WTC11 (cell line): ENCODE results near the gene TRIP11. TPM values are rescaled to one million over a fixed set of nuclear protein-coding genes. Genes with fewer than 3 reads are reported as not detected.

Experiments
- ATAC-seq: fragments of 200-7000 bp; cut with Tn5 transposase; 2 replicates; pipeline ENCODE4 v1.10.0; 2021; ENCODE audit warnings: mild to moderate bottlenecking, moderate library complexity
- CTCF ChIA-PET: fragments of 300-600 bp; sonication (Branson Sonifier 250); formaldehyde crosslinking; loops from one replicate; lab custom pipeline; 2021; ENCODE audit warnings: antibody characterized with exemption; lab: Charles Lee
- POLR2A ChIA-PET: fragments of 350-600 bp; sonication (Branson Sonifier 250); formaldehyde crosslinking; loops from one replicate; lab custom pipeline; 2021; ENCODE audit warnings: antibody characterized with exemption; lab: Charles Lee
- DNase-seq: peaks from one replicate; pipeline ENCODE4 v3.0.0; 2021; ENCODE audit warnings: low spot score
- H3K27ac Mint-ChIP-seq: 2 replicates; pipeline ENCODE4 v1.8.0; 2021; ENCODE audit warnings: mixed read lengths
- H3K27me3 Mint-ChIP-seq: 2 replicates; pipeline ENCODE4 v1.8.0; 2021; ENCODE audit warnings: low read depth, mild to moderate bottlenecking, moderate library complexity, mixed read lengths
- H3K36me3 Mint-ChIP-seq: 2 replicates; pipeline ENCODE4 v1.8.0; 2021; ENCODE audit warnings: mixed read lengths
- H3K4me1 Mint-ChIP-seq: 2 replicates; pipeline ENCODE4 v1.8.0; 2022; ENCODE audit warnings: mixed read lengths
- H3K4me3 Mint-ChIP-seq: 2 replicates; pipeline ENCODE4 v1.8.0; 2021; ENCODE audit warnings: mild to moderate bottlenecking, moderate library complexity, mixed read lengths
- H3K9me3 Mint-ChIP-seq: 2 replicates; pipeline ENCODE4 v1.8.0; 2021; ENCODE audit warnings: mixed read lengths
- CBFB ChIP-seq: sonication (generic); formaldehyde crosslinking; IDR thresholded peaks from 2 replicates; pipeline ENCODE4 v1.8.1; 2022; ENCODE audit warnings: mild to moderate bottlenecking, low read depth, missing genetic modification reagents
- NFATC4 ChIP-seq: fragments of 250-450 bp; sonication (Bioruptor Pico); IDR thresholded peaks from 2 replicates; pipeline ENCODE4 v1.9.0; 2021; ENCODE audit warnings: mild to moderate bottlenecking
- OVOL2 ChIP-seq: fragments of 250-450 bp; sonication (Bioruptor Pico); IDR thresholded peaks from 2 replicates; pipeline ENCODE4 v1.9.0; 2021; ENCODE audit warnings: mild to moderate bottlenecking, borderline replicate concordance
- SOX15 ChIP-seq: fragments of 250-450 bp; sonication (Bioruptor Pico); IDR thresholded peaks from 2 replicates; pipeline ENCODE4 v1.9.0; 2021; ENCODE audit warnings: mild to moderate bottlenecking
- TEAD1 ChIP-seq: sonication (generic); formaldehyde crosslinking; IDR thresholded peaks from 2 replicates; pipeline ENCODE4 v1.8.0; 2022; ENCODE audit warnings: mild to moderate bottlenecking, missing genetic modification reagents
- TEAD4 ChIP-seq: sonication (generic); formaldehyde crosslinking; IDR thresholded peaks from 2 replicates; pipeline ENCODE4 v1.8.0; 2022; ENCODE audit warnings: mild to moderate bottlenecking, missing genetic modification reagents
- ZBTB21 ChIP-seq: sonication (generic); formaldehyde crosslinking; IDR thresholded peaks from 2 replicates; pipeline ENCODE4 v1.8.1; 2023; ENCODE audit warnings: mild to moderate bottlenecking, missing genetic modification reagents, borderline replicate concordance
- ZNF416 ChIP-seq: fragments of 250-450 bp; sonication (Bioruptor Pico); IDR thresholded peaks from 2 replicates; pipeline ENCODE4 v1.9.0; 2021; ENCODE audit warnings: mild to moderate bottlenecking, inconsistent platforms
- ZNF423 ChIP-seq: fragments of 250-450 bp; sonication (Bioruptor Pico); IDR thresholded peaks from 2 replicates; pipeline ENCODE4 v2.1.2; 2022; ENCODE audit warnings: mild to moderate bottlenecking, moderate library complexity
- total RNA-seq: library from RNA; stranded (reverse); gene quantifications from 3 replicates; pipeline ENCODE4 v1.2.3, GENCODE V29; 2021
- TF ChIP-seq, protein P1 (sequence below): fragments of 250-450 bp; sonication (Bioruptor Pico); IDR thresholded peaks from 2 replicates; pipeline ENCODE4 v1.9.0; 2021; ENCODE audit warnings: mild to moderate bottlenecking
- TF ChIP-seq, protein P2 (sequence below): sonication (generic); formaldehyde crosslinking; IDR thresholded peaks from 2 replicates; pipeline ENCODE4 v1.8.1; 2023; ENCODE audit warnings: mild to moderate bottlenecking, missing genetic modification reagents
- TF ChIP-seq, protein P3 (sequence below): sonication (generic); formaldehyde crosslinking; IDR thresholded peaks from 2 replicates; pipeline ENCODE4 v1.8.0; 2022; ENCODE audit warnings: missing genetic modification reagents
- TF ChIP-seq, protein P4 (sequence below): fragments of 250-450 bp; sonication (Bioruptor Pico); IDR thresholded peaks from 2 replicates; pipeline ENCODE4 v1.9.0; 2021; ENCODE audit warnings: moderate library complexity, mild to moderate bottlenecking, inconsistent platforms, borderline replicate concordance
- TF ChIP-seq, protein P5 (sequence below): sonication (generic); formaldehyde crosslinking; IDR thresholded peaks from 2 replicates; pipeline ENCODE4 v1.8.0; 2022; ENCODE audit warnings: mild to moderate bottlenecking, missing genetic modification reagents
- TF ChIP-seq, protein P6 (sequence below): sonication (generic); formaldehyde crosslinking; IDR thresholded peaks from 2 replicates; pipeline ENCODE4 v1.8.1; 2023; ENCODE audit warnings: mild to moderate bottlenecking, moderate library complexity, missing genetic modification reagents
- TF ChIP-seq, protein P7 (sequence below): sonication (generic); formaldehyde crosslinking; IDR thresholded peaks from 2 replicates; pipeline ENCODE4 v1.8.0; 2023; ENCODE audit warnings: missing genetic modification reagents, mild to moderate bottlenecking, borderline replicate concordance

Gene TRIP11
- total RNA-seq, 1 experiment from 2014 or later, result 34.4 TPM

DNA sequence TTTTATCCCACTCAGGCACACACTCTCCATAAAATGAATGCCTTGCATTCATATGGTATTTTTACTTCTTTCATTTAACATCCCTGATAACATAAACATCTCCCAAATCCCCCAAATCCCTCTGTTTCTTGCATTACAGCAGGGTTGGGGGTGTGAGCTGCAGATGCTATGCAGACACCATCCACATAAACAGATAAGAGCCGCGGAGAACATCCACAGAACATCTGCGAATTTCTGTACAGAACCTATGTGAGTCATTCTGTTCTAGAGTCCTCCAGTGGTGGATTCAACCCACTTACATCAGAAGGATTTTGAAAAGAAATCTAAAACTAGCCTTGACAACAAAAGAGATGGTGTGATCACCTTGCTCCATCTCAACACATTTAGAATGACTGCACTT is 112.7 kb downstream of the TRIP11 start (continued):
- TF ChIP-seq, protein P1, sequence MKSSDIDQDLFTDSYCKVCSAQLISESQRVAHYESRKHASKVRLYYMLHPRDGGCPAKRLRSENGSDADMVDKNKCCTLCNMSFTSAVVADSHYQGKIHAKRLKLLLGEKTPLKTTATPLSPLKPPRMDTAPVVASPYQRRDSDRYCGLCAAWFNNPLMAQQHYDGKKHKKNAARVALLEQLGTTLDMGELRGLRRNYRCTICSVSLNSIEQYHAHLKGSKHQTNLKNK (CRISPR knock-in tag), result no peak
- TF ChIP-seq, protein P2, sequence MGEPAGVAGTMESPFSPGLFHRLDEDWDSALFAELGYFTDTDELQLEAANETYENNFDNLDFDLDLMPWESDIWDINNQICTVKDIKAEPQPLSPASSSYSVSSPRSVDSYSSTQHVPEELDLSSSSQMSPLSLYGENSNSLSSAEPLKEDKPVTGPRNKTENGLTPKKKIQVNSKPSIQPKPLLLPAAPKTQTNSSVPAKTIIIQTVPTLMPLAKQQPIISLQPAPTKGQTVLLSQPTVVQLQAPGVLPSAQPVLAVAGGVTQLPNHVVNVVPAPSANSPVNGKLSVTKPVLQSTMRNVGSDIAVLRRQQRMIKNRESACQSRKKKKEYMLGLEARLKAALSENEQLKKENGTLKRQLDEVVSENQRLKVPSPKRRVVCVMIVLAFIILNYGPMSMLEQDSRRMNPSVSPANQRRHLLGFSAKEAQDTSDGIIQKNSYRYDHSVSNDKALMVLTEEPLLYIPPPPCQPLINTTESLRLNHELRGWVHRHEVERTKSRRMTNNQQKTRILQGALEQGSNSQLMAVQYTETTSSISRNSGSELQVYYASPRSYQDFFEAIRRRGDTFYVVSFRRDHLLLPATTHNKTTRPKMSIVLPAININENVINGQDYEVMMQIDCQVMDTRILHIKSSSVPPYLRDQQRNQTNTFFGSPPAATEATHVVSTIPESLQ (CRISPR knock-in tag), result no peak
- TF ChIP-seq TEAD1 (no peak), ZBTB21 (CRISPR knock-in tag) (no peak), TEAD4 (CRISPR knock-in tag) (no peak)
- TF ChIP-seq, protein P3, sequence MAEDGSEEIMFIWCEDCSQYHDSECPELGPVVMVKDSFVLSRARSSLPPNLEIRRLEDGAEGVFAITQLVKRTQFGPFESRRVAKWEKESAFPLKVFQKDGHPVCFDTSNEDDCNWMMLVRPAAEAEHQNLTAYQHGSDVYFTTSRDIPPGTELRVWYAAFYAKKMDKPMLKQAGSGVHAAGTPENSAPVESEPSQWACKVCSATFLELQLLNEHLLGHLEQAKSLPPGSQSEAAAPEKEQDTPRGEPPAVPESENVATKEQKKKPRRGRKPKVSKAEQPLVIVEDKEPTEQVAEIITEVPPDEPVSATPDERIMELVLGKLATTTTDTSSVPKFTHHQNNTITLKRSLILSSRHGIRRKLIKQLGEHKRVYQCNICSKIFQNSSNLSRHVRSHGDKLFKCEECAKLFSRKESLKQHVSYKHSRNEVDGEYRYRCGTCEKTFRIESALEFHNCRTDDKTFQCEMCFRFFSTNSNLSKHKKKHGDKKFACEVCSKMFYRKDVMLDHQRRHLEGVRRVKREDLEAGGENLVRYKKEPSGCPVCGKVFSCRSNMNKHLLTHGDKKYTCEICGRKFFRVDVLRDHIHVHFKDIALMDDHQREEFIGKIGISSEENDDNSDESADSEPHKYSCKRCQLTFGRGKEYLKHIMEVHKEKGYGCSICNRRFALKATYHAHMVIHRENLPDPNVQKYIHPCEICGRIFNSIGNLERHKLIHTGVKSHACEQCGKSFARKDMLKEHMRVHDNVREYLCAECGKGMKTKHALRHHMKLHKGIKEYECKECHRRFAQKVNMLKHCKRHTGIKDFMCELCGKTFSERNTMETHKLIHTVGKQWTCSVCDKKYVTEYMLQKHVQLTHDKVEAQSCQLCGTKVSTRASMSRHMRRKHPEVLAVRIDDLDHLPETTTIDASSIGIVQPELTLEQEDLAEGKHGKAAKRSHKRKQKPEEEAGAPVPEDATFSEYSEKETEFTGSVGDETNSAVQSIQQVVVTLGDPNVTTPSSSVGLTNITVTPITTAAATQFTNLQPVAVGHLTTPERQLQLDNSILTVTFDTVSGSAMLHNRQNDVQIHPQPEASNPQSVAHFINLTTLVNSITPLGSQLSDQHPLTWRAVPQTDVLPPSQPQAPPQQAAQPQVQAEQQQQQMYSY (CRISPR knock-in tag), result no peak
- TF ChIP-seq, protein P4, sequence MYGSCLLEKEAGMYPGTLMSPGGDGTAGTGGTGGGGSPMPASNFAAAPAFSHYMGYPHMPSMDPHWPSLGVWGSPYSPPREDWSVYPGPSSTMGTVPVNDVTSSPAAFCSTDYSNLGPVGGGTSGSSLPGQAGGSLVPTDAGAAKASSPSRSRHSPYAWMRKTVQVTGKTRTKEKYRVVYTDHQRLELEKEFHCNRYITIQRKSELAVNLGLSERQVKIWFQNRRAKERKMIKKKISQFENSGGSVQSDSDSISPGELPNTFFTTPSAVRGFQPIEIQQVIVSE (CRISPR knock-in tag), result no peak
- TF ChIP-seq, protein P5, sequence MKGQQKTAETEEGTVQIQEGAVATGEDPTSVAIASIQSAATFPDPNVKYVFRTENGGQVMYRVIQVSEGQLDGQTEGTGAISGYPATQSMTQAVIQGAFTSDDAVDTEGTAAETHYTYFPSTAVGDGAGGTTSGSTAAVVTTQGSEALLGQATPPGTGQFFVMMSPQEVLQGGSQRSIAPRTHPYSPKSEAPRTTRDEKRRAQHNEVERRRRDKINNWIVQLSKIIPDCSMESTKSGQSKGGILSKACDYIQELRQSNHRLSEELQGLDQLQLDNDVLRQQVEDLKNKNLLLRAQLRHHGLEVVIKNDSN (CRISPR knock-in tag), result no peak
- TF ChIP-seq, all 79 proteins: peak for 0

DNA sequence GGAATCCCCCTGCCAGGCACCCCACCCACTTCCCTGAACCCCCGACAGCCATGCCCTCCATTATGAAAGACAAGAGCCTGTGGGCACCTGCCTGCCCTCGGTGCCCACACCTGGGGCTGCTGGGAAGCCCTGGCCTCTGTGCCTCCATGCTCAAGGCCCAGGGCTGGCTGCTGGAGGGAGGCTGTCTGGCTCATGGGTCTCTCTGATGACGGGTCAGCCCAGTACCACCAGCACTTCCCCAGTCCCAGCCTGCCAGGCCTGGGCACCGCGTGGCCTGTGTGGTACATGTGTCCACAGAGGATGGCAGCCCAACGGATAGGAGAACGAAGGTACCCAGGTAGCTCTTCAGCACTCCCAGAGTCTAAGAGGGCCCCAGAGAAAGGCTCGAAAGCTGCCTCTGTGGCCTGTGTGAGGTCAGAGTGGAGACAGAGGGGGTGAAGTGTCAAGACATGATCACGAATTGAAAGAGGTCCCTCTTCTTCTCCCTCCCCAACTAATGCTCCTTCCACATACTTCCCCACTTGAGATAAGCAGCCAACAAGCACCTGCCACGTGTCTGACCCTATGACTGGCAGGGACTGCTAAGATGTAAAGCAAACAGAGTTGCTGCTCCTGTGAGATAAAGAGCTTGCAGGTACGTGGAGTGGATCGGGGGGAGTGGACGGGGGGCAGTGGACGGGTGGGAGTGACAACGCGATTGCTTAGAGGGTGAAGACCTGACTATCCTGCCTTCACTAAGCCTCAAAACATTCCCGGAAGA is 113.5 kb downstream of the TRIP11 start:
- no peak for TF ChIP-seq ZNF416 (CRISPR knock-in tag)
- no peak for TF ChIP-seq OVOL2 (CRISPR knock-in tag)
- TF ChIP-seq, protein P6, sequence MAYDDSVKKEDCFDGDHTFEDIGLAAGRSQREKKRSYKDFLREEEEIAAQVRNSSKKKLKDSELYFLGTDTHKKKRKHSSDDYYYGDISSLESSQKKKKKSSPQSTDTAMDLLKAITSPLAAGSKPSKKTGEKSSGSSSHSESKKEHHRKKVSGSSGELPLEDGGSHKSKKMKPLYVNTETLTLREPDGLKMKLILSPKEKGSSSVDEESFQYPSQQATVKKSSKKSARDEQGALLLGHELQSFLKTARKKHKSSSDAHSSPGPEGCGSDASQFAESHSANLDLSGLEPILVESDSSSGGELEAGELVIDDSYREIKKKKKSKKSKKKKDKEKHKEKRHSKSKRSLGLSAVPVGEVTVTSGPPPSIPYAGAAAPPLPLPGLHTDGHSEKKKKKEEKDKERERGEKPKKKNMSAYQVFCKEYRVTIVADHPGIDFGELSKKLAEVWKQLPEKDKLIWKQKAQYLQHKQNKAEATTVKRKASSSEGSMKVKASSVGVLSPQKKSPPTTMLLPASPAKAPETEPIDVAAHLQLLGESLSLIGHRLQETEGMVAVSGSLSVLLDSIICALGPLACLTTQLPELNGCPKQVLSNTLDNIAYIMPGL (CRISPR knock-in tag), result no peak
- no peak for TF ChIP-seq ZNF423
- no peak for TF ChIP-seq CBFB (CRISPR knock-in tag)
- no peak for TF ChIP-seq NFATC4 (CRISPR knock-in tag)
- no peak for TF ChIP-seq SOX15
- TF ChIP-seq, protein P5 (CRISPR knock-in tag), result no peak
- TF ChIP-seq, protein P7, sequence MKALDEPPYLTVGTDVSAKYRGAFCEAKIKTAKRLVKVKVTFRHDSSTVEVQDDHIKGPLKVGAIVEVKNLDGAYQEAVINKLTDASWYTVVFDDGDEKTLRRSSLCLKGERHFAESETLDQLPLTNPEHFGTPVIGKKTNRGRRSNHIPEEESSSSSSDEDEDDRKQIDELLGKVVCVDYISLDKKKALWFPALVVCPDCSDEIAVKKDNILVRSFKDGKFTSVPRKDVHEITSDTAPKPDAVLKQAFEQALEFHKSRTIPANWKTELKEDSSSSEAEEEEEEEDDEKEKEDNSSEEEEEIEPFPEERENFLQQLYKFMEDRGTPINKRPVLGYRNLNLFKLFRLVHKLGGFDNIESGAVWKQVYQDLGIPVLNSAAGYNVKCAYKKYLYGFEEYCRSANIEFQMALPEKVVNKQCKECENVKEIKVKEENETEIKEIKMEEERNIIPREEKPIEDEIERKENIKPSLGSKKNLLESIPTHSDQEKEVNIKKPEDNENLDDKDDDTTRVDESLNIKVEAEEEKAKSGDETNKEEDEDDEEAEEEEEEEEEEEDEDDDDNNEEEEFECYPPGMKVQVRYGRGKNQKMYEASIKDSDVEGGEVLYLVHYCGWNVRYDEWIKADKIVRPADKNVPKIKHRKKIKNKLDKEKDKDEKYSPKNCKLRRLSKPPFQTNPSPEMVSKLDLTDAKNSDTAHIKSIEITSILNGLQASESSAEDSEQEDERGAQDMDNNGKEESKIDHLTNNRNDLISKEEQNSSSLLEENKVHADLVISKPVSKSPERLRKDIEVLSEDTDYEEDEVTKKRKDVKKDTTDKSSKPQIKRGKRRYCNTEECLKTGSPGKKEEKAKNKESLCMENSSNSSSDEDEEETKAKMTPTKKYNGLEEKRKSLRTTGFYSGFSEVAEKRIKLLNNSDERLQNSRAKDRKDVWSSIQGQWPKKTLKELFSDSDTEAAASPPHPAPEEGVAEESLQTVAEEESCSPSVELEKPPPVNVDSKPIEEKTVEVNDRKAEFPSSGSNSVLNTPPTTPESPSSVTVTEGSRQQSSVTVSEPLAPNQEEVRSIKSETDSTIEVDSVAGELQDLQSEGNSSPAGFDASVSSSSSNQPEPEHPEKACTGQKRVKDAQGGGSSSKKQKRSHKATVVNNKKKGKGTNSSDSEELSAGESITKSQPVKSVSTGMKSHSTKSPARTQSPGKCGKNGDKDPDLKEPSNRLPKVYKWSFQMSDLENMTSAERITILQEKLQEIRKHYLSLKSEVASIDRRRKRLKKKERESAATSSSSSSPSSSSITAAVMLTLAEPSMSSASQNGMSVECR (CRISPR knock-in tag), result no peak
- Mint-ChIP-seq H3K4me3 (no peak overlapping the region), H3K27me3 (no peaks in the 10 kb centered on the region), H3K27ac (no peak overlapping the region), H3K9me3 (no peaks in the 10 kb centered on the region), H3K4me1 (peaks cover 15% of the 10 kb centered on the region), H3K36me3 (no peaks in the 10 kb centered on the region)
- DNase-seq (no peak), ATAC-seq (no peak)
- ChIA-PET POLR2A (no interaction called here), CTCF (no interaction called here)
